ENCODE results near the gene WIF1. TPM values are rescaled to one million over a fixed set of nuclear protein-coding genes. Genes with fewer than 3 reads are reported as not detected.

WIF1 gene
- total and polyA plus RNA-seq, 2 of the 4 experiments (the other 2 are of a cell fraction) = not detected

DNA sequence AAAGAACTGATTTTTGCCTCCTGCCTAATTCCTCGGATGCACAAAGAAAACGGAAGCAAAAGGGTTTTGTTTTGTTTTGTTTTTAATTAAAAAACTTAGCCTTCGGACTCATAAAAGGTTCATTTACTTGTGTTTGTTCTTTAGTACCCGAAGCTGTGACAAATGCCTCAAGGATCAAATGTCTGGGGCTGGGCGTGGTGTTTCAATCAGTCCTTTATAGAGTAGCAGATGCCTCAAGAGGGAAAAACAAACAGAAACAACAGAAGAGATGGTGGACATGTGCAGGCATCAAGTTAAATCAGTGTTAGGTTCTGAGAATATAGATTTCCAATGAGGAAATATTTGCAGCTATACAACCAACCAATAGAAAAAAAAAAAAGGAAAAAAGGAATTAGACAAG, 1.6 kb upstream of the WIF1 start:
- no peak overlapping the region for H3K27ac ChIP-seq (ENCODE audit: insufficient read depth, low read length)
- H3K9ac ChIP-seq (ENCODE audit: low read depth, low read length) = no peak overlapping the region
- H2BK20ac ChIP-seq (ENCODE audit: low read depth, low read length) = no peak overlapping the region
- no peak overlapping the region for H3K4ac ChIP-seq (ENCODE audit: low read depth, low read length)
- no peaks in the 10 kb centered on the region for H3K9me3 ChIP-seq (ENCODE audit: control insufficient read depth, insufficient read depth, low read length)
- H4K91ac ChIP-seq (ENCODE audit: insufficient read depth, low read depth, low read length) = no peak overlapping the region
- no peaks in the 10 kb centered on the region for H4K20me1 ChIP-seq (ENCODE audit: insufficient read depth, low read length)
- DNase-seq (no peak), ATAC-seq (ENCODE audit: low read depth) (no peak)
- ChIA-PET CTCF (interaction anchor here (0.6 to 0.8 kb wide), 3 partner anchors 11 to 300 kb away, joined by 3 read pairs; no protein-coding TSS in a partner anchor), POLR2A (ENCODE audit: unreplicated experiment) (no interaction called here)
- no peak overlapping the region for H3K18ac ChIP-seq (ENCODE audit: low read depth, low read length)
- peaks cover 2% of the 10 kb centered on the region; the same call in 1 of the 2 replicates for H3K9me1 ChIP-seq (ENCODE audit: insufficient read depth, low read length)
- H3K36me3 ChIP-seq (ENCODE audit: control insufficient read depth, insufficient read depth, low read length) = no peaks in the 10 kb centered on the region
- WGBS, 2 experiments (ENCODE audit: extremely low coverage in 2 of 2, insufficient read length in 1 of 2) = no CpG with 5 or more reads among the region's 5 CpGs
- H2BK5ac ChIP-seq (ENCODE audit: low read depth, low read length, poor library complexity, severe bottlenecking) = no peak overlapping the region
- no peak overlapping the region for H3K14ac ChIP-seq (replicated peaks; ENCODE audit: low read depth, low read length)
- in situ Hi-C loops (cut with MboI; ENCODE audit: low sequenced_read_pairs) (no loop called here), intact Hi-C loops (cut with micrococcal nuclease) (loop anchor here (1.0 to 5.0 kb wide), 3 partner anchors 110 to 320 kb away; no protein-coding TSS in a partner anchor), dilution Hi-C loops (cut with HindIII; ENCODE audit: low sequenced_read_pairs, unreplicated experiment) (no loop called here)
- H3K56ac ChIP-seq (ENCODE audit: extremely low read depth, insufficient read depth, low read length) = no peak overlapping the region
- no peak overlapping the region for H3K4me2 ChIP-seq (ENCODE audit: low read depth, low read length)
- no peaks in the 10 kb centered on the region for H3K79me1 ChIP-seq (ENCODE audit: low read depth in 1 of 2, low read length in 2 of 2)
- no peak overlapping the region for H4K8ac ChIP-seq (ENCODE audit: low read depth in 2 of 2, low read length in 2 of 2)
- H2AFZ ChIP-seq (replicated peaks; ENCODE audit: low read length, poor library complexity) = no peak overlapping the region
- no peak overlapping the region for H4K5ac ChIP-seq (ENCODE audit: low read depth, low read length)
- H3K4me3 ChIP-seq (ENCODE audit: insufficient read depth, low read depth, low read length) = no peak overlapping the region
- H2AK9ac ChIP-seq (replicated peaks; ENCODE audit: low read depth, low read length, poor library complexity) = no peak overlapping the region
- peaks cover 48% of the 10 kb centered on the region for H3K27me3 ChIP-seq (ENCODE audit: control insufficient read depth, insufficient read depth, low read length)
- no peak overlapping the region for H3K23ac ChIP-seq (ENCODE audit: low read depth, low read length)
- H3K4me1 ChIP-seq (ENCODE audit: control insufficient read depth, insufficient read depth, low read length) = peaks cover 3% of the 10 kb centered on the region
- H2BK120ac ChIP-seq (ENCODE audit: low read depth, low read length) = no peak overlapping the region
- H2BK15ac ChIP-seq (ENCODE audit: low read depth, low read length) = no peak overlapping the region
- H2AK5ac ChIP-seq (ENCODE audit: low read depth, low read length) = no peak overlapping the region
- BruUV-seq (replicated peaks) = no TSS peak
- TF ChIP-seq NFE2L2 (IDR thresholded peaks at IDR 0.05; ENCODE audit: low read depth, low read length) = no peak
- TF ChIP-seq POLR2A (IDR thresholded peaks at IDR 0.05; ENCODE audit: low read depth, low read length) = no peak
- TF ChIP-seq MAFK (IDR thresholded peaks at IDR 0.05; ENCODE audit: low read depth, low read length) = no peak
- TF ChIP-seq RFX5 (IDR thresholded peaks at IDR 0.05; ENCODE audit: low read depth, low read length) = no peak
- TF ChIP-seq, protein P1, sequence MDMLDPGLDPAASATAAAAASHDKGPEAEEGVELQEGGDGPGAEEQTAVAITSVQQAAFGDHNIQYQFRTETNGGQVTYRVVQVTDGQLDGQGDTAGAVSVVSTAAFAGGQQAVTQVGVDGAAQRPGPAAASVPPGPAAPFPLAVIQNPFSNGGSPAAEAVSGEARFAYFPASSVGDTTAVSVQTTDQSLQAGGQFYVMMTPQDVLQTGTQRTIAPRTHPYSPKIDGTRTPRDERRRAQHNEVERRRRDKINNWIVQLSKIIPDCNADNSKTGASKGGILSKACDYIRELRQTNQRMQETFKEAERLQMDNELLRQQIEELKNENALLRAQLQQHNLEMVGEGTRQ (IDR thresholded peaks at IDR 0.05; ENCODE audit: low read depth, low read length) = no peak
- TF ChIP-seq, protein P2, sequence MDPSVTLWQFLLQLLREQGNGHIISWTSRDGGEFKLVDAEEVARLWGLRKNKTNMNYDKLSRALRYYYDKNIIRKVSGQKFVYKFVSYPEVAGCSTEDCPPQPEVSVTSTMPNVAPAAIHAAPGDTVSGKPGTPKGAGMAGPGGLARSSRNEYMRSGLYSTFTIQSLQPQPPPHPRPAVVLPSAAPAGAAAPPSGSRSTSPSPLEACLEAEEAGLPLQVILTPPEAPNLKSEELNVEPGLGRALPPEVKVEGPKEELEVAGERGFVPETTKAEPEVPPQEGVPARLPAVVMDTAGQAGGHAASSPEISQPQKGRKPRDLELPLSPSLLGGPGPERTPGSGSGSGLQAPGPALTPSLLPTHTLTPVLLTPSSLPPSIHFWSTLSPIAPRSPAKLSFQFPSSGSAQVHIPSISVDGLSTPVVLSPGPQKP (IDR thresholded peaks at IDR 0.05; ENCODE audit: borderline replicate concordance, low read depth, low read length) = no peak
- TF ChIP-seq CHD1 (IDR thresholded peaks at IDR 0.05; ENCODE audit: low read depth, low read length) = no peak
- no peak for TF ChIP-seq FOS (IDR thresholded peaks at IDR 0.05; ENCODE audit: low read depth, low read length)
- TF ChIP-seq CEBPB (IDR thresholded peaks at IDR 0.05; ENCODE audit: low read depth, low read length) = no peak
- no peak for TF ChIP-seq MXI1 (IDR thresholded peaks at IDR 0.05; ENCODE audit: borderline replicate concordance, low read depth, low read length)
- no peak for TF ChIP-seq RCOR1 (IDR thresholded peaks at IDR 0.05; ENCODE audit: insufficient replicate concordance, low read length)

Measured in IMR-90 (cell line).